Liver (tissue), 9 donors: Measurements from ENCODE around the gene FREM1. TPM values are rescaled to one million over a fixed set of nuclear protein-coding genes. Genes with fewer than 3 reads are reported as not detected.

Experiments
- DNase-seq: peaks from one replicate; pipeline ENCODE4 v3.0.0-alpha.2; 2017; ENCODE audit warnings: low spot score
- H3K27ac ChIP-seq, 2 donors: one replicate each; pipeline ENCODE4 v1.7.0; 2013; ENCODE audit warnings: inconsistent platforms in 2 of 2, low read length in 2 of 2, control low read depth in 1 of 2, low read depth in 1 of 2, mild to moderate bottlenecking in 1 of 2
- H3K27me3 ChIP-seq, 4 donors: one replicate each; pipeline versions ENCODE4 v1.6.1 to v1.7.0; 2013; ENCODE audit warnings: low read length in 3 of 4, inconsistent platforms in 1 of 4, mild to moderate bottlenecking in 1 of 4, moderate library complexity in 1 of 4; ENCODE audit not compliant: control insufficient read depth in 4 of 4, insufficient read depth in 4 of 4
- H3K36me3 ChIP-seq, 4 donors: one replicate each; pipeline versions ENCODE4 v1.6.1 to v1.7.0; 2013; ENCODE audit warnings: low read length in 3 of 4, mild to moderate bottlenecking in 3 of 4, low read depth in 1 of 4, moderate library complexity in 1 of 4; ENCODE audit not compliant: control insufficient read depth in 4 of 4, insufficient read depth in 3 of 4
- H3K4me1 ChIP-seq, 4 donors: one replicate each; pipeline versions ENCODE4 v1.6.1 to v1.7.0; 2013; ENCODE audit warnings: low read length in 3 of 4, mild to moderate bottlenecking in 3 of 4, moderate library complexity in 1 of 4; ENCODE audit not compliant: control insufficient read depth in 4 of 4, insufficient read depth in 4 of 4
- H3K4me3 ChIP-seq, 3 donors: one replicate each; pipeline versions ENCODE4 v1.6.1 to v1.7.0; 2013; ENCODE audit warnings: low read length in 3 of 3, control low read depth in 1 of 3, low read depth in 1 of 3, mild to moderate bottlenecking in 1 of 3
- H3K9ac ChIP-seq, 2 donors: one replicate each; pipeline ENCODE4 v1.7.0; 2013; ENCODE audit warnings: low read length in 2 of 2, mild to moderate bottlenecking in 2 of 2, moderate library complexity in 2 of 2, control low read depth in 1 of 2, low read depth in 1 of 2
- H3K9me3 ChIP-seq, 4 donors: one replicate each; pipeline versions ENCODE4 v1.6.1 to v1.7.0; 2013; ENCODE audit warnings: low read length in 3 of 4; ENCODE audit not compliant: control insufficient read depth in 4 of 4
- EGR1 ChIP-seq, 2 donors: IDR thresholded peaks; 2 replicates each; pipeline ENCODE4 v1.6.1; 2016 to 2018; ENCODE audit warnings: antibody characterized with exemption in 2 of 2, low read depth in 2 of 2
- FOXA1 ChIP-seq: IDR thresholded peaks from 2 replicates; pipeline ENCODE4 v1.6.1; 2016; ENCODE audit warnings: antibody characterized with exemption
- FOXA2 ChIP-seq: IDR thresholded peaks from 2 replicates; pipeline ENCODE4 v1.6.1; 2016; ENCODE audit warnings: antibody characterized with exemption
- GABPA ChIP-seq, 2 donors: IDR thresholded peaks in 1 of 2; conservative IDR thresholded peaks in 1 of 2; 2 replicates each; pipeline ENCODE4 v1.6.1; 2016; ENCODE audit warnings: antibody characterized with exemption in 2 of 2, mild to moderate bottlenecking in 1 of 2, moderate library complexity in 1 of 2
- HNF4A ChIP-seq, 2 donors: conservative IDR thresholded peaks; 2 replicates each; pipeline ENCODE4 v1.6.1; 2016; ENCODE audit warnings: antibody characterized with exemption in 2 of 2, mild to moderate bottlenecking in 2 of 2
- HNF4G ChIP-seq: IDR thresholded peaks from 2 replicates; pipeline ENCODE4 v1.6.1; 2016; ENCODE audit warnings: antibody characterized with exemption
- JUND ChIP-seq, 2 donors: IDR thresholded peaks; 2 replicates each; pipeline ENCODE4 v1.6.1; 2016; ENCODE audit warnings: antibody characterized with exemption in 2 of 2
- RAD21 ChIP-seq, 2 donors: IDR thresholded peaks; 2 replicates each; pipeline ENCODE4 v1.6.1; 2016; ENCODE audit warnings: antibody characterized with exemption in 2 of 2, mild to moderate bottlenecking in 2 of 2
- RXRA ChIP-seq, 2 donors: IDR thresholded peaks; 2 replicates each; pipeline ENCODE4 v1.6.1; 2017 to 2018; ENCODE audit warnings: antibody characterized with exemption in 2 of 2, mild to moderate bottlenecking in 1 of 2
- SP1 ChIP-seq: IDR thresholded peaks from 2 replicates; pipeline ENCODE4 v1.6.1; 2018; ENCODE audit warnings: antibody characterized with exemption, mild to moderate bottlenecking
- TAF1 ChIP-seq: conservative IDR thresholded peaks from 2 replicates; pipeline ENCODE4 v1.6.1; 2016; ENCODE audit warnings: antibody characterized with exemption, mild to moderate bottlenecking
- YY1 ChIP-seq: IDR thresholded peaks from 2 replicates; pipeline ENCODE4 v1.6.1; 2016; ENCODE audit warnings: antibody characterized with exemption, mild to moderate bottlenecking
- WGBS: extraction: QIAGEN DNeasy Blood & Tissue Kit; methylation state at CpG from one replicate; pipeline ENCODE4 v1.1.7; 2013; 5-methylcytosine and 5-hydroxymethylcytosine counted together
- polyA plus RNA-seq, 2 donors: library from polyadenylated mRNA; stranded (reverse) in 1 of 2; unstranded in 1 of 2; fragments of 200-250 nt in 1 of 2; fragments of >200 nt in 1 of 2; fragmentation: Nextera tagmentation in 1 of 2; extraction: Ambion mirVana in 1 of 2; gene quantifications; one replicate each; pipeline versions ENCODE4 v1.2.1 to v1.2.3, GENCODE V29; 2013 to 2015
- total RNA-seq, 2 donors: library from RNA; depleted of rRNA; stranded (reverse); fragments of >200 nt; gene quantifications; one replicate each; pipeline ENCODE4 v1.2.3, GENCODE V29; 2014
- TF ChIP-seq, protein P1 (sequence below): IDR thresholded peaks from 2 replicates; pipeline ENCODE4 v1.6.1; 2016; ENCODE audit warnings: antibody characterized with exemption
- TF ChIP-seq, protein P2 (sequence below): IDR thresholded peaks from 2 replicates; pipeline ENCODE4 v1.6.1; 2016; ENCODE audit warnings: antibody characterized with exemption
- TF ChIP-seq, protein P3 (sequence below): IDR thresholded peaks from 2 replicates; pipeline ENCODE4 v1.6.1; 2016; ENCODE audit warnings: antibody characterized with exemption, mild to moderate bottlenecking
- TF ChIP-seq, protein P4 (sequence below): fragments of 150-350 bp; IDR thresholded peaks from 2 replicates; pipeline ENCODE4 v1.5.1; 2017; ENCODE audit warnings: improper control_type of control experiment, low read depth, low read length; ENCODE audit not compliant: missing input control
- donor health status: healthy.
- donor health status: healthy.
- donor health status: healthy.
- donor health status: healthy.
- donor health status: healthy.

The FREM1 gene
- total and polyA plus RNA-seq, 4 donors, result 0.39 to 4.7 (median 1.1) TPM

DNA sequence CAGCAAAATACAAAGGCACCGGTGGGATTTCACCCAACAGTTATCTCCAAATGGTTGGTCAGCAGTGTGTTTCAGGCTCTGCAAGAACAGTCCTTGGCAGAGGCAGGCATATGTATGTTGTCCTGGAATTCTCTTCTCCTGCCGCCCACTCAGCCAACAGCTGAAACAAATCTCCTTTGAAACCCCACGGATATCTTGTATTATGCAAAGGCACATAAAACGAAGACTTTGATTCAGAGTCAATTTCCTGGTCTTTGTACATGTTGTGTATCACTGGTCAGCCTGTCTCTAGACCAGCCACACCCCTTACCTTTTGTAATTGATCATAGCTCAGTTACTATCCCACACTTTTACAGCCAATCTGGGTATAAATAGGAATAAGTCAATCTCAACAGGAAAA, 29.2 kb downstream of the FREM1 start:
- WGBS, result 69% methylated on average over 4 of the region's 4 CpGs
- Histone ChIP-seq H3K9ac (no peak overlapping the region), H3K36me3 (no peaks in the 10 kb centered on the region), H3K27ac (no peak overlapping the region), H3K9me3 (no peaks in the 10 kb centered on the region), H3K4me1 (no peaks in the 10 kb centered on the region), H3K27me3 (no peaks in the 10 kb centered on the region), H3K4me3 (no peak overlapping the region)
- TF ChIP-seq FOXA1, result no peak
- TF ChIP-seq FOXA2, result no peak
- TF ChIP-seq, protein P1, sequence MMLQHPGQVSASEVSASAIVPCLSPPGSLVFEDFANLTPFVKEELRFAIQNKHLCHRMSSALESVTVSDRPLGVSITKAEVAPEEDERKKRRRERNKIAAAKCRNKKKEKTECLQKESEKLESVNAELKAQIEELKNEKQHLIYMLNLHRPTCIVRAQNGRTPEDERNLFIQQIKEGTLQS, result no peak
- no peak for TF ChIP-seq SP1
- TF ChIP-seq, protein P2, sequence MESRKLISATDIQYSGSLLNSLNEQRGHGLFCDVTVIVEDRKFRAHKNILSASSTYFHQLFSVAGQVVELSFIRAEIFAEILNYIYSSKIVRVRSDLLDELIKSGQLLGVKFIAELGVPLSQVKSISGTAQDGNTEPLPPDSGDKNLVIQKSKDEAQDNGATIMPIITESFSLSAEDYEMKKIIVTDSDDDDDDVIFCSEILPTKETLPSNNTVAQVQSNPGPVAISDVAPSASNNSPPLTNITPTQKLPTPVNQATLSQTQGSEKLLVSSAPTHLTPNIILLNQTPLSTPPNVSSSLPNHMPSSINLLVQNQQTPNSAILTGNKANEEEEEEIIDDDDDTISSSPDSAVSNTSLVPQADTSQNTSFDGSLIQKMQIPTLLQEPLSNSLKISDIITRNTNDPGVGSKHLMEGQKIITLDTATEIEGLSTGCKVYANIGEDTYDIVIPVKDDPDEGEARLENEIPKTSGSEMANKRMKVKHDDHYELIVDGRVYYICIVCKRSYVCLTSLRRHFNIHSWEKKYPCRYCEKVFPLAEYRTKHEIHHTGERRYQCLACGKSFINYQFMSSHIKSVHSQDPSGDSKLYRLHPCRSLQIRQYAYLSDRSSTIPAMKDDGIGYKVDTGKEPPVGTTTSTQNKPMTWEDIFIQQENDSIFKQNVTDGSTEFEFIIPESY, result no peak
- TF ChIP-seq, protein P3, sequence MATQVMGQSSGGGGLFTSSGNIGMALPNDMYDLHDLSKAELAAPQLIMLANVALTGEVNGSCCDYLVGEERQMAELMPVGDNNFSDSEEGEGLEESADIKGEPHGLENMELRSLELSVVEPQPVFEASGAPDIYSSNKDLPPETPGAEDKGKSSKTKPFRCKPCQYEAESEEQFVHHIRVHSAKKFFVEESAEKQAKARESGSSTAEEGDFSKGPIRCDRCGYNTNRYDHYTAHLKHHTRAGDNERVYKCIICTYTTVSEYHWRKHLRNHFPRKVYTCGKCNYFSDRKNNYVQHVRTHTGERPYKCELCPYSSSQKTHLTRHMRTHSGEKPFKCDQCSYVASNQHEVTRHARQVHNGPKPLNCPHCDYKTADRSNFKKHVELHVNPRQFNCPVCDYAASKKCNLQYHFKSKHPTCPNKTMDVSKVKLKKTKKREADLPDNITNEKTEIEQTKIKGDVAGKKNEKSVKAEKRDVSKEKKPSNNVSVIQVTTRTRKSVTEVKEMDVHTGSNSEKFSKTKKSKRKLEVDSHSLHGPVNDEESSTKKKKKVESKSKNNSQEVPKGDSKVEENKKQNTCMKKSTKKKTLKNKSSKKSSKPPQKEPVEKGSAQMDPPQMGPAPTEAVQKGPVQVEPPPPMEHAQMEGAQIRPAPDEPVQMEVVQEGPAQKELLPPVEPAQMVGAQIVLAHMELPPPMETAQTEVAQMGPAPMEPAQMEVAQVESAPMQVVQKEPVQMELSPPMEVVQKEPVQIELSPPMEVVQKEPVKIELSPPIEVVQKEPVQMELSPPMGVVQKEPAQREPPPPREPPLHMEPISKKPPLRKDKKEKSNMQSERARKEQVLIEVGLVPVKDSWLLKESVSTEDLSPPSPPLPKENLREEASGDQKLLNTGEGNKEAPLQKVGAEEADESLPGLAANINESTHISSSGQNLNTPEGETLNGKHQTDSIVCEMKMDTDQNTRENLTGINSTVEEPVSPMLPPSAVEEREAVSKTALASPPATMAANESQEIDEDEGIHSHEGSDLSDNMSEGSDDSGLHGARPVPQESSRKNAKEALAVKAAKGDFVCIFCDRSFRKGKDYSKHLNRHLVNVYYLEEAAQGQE, result no peak
- TF ChIP-seq YY1, result no peak
- no peak for TF ChIP-seq RAD21 (IDR thresholded peaks at IDR 0.05)
- no peak for TF ChIP-seq HNF4G
- TF ChIP-seq EGR1 (IDR thresholded peaks at IDR 0.05; ENCODE audit: low read depth in 2 of 2), result no peak
- TF ChIP-seq HNF4A (conservative IDR thresholded peaks at IDR 0.05), result no peak
- TF ChIP-seq, protein P4, sequence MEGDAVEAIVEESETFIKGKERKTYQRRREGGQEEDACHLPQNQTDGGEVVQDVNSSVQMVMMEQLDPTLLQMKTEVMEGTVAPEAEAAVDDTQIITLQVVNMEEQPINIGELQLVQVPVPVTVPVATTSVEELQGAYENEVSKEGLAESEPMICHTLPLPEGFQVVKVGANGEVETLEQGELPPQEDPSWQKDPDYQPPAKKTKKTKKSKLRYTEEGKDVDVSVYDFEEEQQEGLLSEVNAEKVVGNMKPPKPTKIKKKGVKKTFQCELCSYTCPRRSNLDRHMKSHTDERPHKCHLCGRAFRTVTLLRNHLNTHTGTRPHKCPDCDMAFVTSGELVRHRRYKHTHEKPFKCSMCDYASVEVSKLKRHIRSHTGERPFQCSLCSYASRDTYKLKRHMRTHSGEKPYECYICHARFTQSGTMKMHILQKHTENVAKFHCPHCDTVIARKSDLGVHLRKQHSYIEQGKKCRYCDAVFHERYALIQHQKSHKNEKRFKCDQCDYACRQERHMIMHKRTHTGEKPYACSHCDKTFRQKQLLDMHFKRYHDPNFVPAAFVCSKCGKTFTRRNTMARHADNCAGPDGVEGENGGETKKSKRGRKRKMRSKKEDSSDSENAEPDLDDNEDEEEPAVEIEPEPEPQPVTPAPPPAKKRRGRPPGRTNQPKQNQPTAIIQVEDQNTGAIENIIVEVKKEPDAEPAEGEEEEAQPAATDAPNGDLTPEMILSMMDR, result no peak
- no peak for TF ChIP-seq RXRA (IDR thresholded peaks at IDR 0.05)
- no peak for TF ChIP-seq GABPA (IDR thresholded peaks at IDR 0.05 in 1 of 2, conservative IDR thresholded peaks at IDR 0.05 in 1 of 2)
- no peak for TF ChIP-seq JUND (IDR thresholded peaks at IDR 0.05)
- DNase-seq, result no peak

DNA sequence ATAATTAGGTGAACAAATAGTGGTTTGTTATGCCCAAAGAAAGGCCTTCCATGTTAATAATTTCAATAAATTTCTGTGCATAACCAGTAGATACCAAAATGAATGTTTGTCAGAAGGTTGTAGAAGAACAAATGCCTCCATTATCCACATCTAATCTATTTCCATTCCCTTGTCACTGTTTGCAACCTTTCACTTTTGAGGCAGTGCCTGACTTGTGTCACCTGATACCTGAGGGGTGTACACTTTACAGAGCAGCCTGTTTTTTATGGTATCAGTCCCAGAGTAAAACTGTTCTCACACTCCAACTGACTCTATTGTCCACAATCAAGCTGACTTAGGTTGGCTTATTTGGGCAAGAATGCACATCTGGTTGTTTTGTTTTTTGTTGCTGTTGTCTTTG, 40.1 kb downstream of the FREM1 start:
- H3K4me3 ChIP-seq, result no peak overlapping the region
- no peak overlapping the region for H3K9ac ChIP-seq
- H3K4me1 ChIP-seq, result no peaks in the 10 kb centered on the region
- H3K36me3 ChIP-seq, result no peaks in the 10 kb centered on the region
- no peaks in the 10 kb centered on the region for H3K27me3 ChIP-seq
- no peaks in the 10 kb centered on the region for H3K9me3 ChIP-seq
- H3K27ac ChIP-seq, result no peak overlapping the region
- DNase-seq, result no peak
- TF ChIP-seq EGR1 (IDR thresholded peaks at IDR 0.05; ENCODE audit: low read depth in 2 of 2) (no peak), RAD21 (IDR thresholded peaks at IDR 0.05) (no peak), FOXA1 (no peak), RXRA (IDR thresholded peaks at IDR 0.05) (no peak), TAF1 (no peak), JUND (IDR thresholded peaks at IDR 0.05) (no peak)
- TF ChIP-seq, protein P1, result no peak
- TF ChIP-seq, protein P3, result no peak
- TF ChIP-seq, protein P2, result no peak
